CD4-positive, alpha-beta T cell treated with Interleukin-10 for 1 hour (primary cell): ENCODE results near the gene PRXL2A.
"Not testable (repeated sequence)": the region's sequence is repeated elsewhere in the genome, so short reads cannot be mapped to it uniquely, and the experiment has no call there.

ENCODE experiments used
- DNase-seq: peaks from one replicate; pipeline ENCODE4 v3.0.0-alpha.2; 2020

PRXL2A gene, protein sequence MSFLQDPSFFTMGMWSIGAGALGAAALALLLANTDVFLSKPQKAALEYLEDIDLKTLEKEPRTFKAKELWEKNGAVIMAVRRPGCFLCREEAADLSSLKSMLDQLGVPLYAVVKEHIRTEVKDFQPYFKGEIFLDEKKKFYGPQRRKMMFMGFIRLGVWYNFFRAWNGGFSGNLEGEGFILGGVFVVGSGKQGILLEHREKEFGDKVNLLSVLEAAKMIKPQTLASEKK

DNA sequence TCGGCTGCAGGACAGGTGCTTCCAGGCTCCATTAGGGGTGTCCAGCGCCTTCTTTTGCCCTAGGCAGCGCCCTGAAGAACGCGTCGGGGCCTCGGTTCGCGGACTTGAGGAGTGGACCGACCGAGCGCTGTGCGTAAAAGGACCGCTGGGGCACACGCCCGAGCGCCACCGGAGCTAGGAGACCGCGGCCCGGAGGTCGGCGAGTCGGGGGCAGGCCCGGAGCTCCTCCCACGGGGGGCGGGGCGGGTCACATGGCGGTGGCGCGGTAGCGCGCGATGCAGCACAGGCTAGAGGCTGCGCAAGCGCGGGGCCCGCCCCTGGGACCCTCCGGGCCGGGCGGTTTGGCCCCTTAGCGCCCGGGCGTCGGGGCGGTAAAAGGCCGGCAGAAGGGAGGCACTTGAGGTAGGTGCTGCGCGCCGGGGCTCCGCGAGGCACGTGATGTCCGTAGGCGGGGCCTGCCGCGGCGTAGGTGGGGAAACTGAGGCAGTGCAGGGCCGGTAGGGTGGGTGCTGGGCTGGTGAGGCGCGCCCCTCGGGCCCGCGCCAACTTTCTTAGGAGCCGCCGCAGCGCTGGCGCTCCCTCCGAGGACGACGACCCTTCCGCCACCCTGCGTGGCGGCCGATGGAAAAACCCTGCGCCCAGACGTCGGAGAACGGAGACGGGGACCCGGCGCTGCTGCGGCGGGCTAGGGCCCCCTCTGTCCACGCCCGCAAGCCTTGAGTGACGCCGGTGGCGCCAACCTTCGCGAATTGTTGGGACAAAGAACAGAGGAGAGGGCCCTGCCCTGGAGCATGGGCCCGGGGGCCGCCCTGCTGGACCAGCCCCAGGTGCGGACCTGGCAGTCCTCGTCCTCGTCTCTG, at the start of gene PRXL2A:
Gene PRXL2A (plus strand): TSS at position 310 of the 860 bp plus-strand sequence. CDS start 11,917 bp downstream, outside the sequence.
- peak; percentile 80 for DNase-seq

DNA sequence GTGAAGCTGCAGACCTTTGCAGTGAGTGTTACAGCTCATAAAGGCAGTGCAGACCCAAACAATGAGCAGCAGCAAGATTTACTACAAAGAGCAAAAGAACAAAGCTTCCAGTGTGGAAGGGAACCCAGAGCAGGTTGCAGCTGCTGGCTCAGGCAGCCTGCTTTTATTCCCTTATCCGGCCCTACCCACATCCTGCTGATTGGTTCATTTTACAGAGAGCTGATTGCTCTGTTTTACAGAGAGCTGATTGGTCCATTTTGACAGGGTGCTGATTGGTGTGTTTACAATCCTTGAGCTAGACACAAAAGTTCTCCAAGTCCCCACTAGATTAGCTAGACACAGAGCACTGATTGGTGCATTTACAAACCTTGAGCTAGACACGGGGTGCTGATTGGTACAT, 49.4 kb upstream of the PRXL2A start:
- not testable (repeated sequence) for DNase-seq

DNA sequence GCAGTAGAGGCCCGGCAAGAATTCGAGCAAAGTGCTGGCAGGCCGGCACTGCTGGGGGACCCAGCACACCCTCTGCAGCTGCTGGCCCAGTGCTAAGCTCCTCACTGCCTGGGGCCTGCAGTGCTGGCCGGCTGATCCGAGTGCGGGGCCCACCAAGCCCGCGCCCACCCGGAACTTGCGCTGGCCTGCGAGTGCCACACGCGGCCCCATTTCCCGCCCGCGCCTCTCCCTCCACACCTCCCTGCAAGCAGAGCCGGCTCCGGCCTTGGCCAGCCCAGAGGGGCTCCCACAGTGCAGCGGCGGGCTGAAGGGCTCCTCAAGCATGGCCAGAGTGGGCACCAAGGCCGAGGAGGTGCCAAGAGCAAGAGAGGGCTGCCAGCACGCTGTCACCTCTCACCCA, 48.7 kb upstream of the PRXL2A start:
- DNase-seq: no peak

DNA sequence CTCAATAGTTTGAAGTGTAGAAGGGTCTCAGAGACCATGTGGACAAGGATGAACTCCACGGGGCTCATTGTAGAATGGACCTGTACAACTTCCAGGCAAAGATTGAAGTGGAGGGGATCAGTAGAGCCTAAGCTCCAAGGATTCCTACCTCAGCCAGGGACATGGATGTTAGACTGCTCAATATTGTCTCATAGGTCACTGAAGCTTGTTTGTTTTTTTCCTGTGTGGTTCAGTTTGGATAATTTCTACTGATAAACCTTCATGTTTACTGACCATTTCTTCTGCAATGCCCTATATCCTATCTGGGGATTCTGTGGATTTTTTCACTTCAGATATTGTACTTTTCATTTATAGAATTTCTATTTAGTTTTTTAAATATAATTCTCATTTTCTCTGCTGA, 42.8 kb upstream of the PRXL2A start:
- DNase-seq: no peak

GRCh38 chr10:80371467-80371866, 36.9 kb upstream of the PRXL2A start:
- no peak for DNase-seq

GRCh38 chr10:80372675-80373074, 35.7 kb upstream of the PRXL2A start:
- DNase-seq: no peak

DNA sequence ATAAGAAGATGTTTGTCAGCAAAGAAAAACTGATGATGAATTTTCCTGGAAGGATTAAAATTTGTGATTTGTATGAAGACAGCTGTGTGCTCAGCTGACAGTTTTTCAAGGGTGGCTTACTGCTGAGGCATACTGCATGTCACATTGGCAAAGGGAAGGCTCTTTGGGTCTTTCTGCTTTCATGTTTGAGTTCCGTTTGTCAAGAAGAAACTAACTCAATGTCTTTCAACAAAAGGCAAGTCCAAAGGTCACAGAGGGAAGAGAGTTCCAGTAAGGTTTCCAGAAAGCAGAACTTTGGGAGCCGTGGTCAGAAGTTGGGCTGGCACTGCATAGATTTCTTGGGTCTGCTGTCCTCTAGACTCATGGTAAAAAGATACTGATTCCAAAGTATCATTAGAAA, 34.8 kb upstream of the PRXL2A start:
- no peak for DNase-seq

DNA sequence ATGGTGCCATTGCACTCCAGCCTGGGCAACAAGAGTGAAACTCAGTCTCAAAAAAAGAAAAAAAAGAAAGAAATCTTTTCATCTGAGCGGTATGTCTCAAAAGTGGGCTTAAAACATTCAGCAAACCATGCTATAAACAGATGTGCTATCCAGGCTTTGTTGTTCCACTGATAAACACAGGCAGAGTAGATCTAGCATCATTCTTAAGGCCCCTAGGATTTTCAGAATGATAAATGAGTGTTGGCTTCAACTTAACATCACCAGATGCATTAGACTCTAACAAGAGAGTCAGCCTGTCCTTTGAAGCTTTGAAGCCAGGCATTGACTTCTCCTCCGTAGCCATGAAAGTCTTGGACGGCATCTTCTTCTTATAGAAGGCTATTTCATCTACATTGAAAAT, 28.6 kb upstream of the PRXL2A start:
- DNase-seq: no peak

DNA sequence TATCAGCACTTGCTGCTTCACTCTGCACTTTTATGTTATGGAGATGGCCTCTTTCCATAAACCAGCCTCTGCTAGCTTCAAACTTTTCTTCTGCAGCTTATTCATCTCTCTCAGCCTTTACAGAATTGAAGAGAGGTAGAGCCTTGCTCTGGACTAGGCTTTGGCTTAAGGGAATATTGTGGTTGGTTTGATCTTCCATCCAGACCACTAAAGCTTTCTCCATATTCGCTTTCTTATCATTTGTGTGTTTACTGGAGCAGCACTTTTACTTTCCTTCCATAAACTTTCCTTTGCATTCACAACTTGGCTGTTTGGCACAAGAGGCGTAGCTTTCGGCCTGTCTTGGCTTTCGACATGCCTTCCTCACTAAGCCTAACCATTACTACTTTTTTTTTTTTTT, 28.2 kb upstream of the PRXL2A start:
- no peak for DNase-seq

DNA sequence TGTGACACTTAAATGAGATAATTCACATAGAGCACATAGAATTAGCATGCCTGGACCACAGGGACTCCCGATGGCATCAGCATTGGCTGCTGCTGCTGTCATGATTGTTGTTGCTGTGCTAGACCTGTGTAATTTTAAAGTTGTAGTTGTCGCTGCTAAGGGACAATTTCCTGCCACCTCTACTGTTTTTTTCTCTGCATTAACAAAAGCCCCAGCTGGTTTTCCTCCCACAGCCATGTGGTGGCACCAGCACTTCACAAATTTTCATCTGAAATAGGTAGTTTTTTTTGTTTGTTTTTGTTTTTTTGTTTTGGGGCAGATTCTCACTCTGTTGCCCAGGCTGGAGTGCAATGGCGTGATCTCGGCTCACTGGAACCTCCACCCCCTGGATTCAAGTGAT, 25.4 kb upstream of the PRXL2A start:
- peak; percentile 63 for DNase-seq

GRCh38 chr10:80390740-80391139, 17.6 kb upstream of the PRXL2A start:
- DNase-seq: no peak

GRCh38 chr10:80392250-80392649, 16.1 kb upstream of the PRXL2A start:
- no peak for DNase-seq

DNA sequence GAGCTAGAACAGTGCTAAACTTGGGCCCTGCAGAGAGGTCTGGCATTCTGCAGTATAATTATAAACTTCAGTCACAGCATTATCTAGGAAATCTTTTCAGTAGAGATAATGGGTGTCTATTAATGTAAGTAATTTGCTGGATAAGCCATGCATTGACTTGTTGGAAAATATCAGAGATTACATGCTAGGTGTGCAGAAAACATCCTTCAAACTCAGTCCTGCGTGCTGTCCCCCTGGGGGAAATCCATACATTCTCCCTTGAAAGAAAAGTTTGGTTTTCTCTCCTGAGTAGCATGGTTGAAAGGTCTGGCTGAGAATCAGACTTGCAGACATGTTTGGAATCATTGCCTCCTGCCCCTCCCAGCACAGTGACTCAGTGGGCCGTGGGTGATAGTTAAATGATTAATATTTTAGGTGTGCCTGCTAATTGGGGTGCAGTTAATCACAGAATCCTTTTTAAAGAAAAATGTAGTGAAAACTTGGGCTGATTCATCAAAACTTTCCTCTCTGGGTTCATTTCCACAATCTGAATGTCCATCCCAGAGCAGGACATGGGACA, 13.9 kb upstream of the PRXL2A start:
- no peak for DNase-seq

DNA sequence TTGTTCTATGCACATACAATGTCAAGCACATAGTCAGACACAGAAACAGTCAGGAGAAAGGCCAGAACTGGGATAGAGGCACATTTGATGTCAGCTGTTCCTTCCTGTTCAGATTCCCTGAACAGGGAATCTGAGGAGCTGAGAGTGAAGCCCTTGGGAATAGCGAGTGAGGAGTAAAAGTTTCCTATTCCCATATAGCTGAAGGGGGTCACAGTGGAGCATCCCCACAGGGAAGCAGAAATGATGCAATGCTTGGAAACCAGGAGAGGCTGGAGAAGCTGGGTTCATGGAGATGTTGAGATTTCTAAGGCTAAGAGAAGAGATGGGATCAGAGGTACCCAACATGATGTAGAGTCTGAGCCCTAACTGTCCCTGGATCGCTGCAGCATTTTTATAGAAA, 11.3 kb upstream of the PRXL2A start:
- no peak for DNase-seq

GRCh38 chr10:80400136-80400804, 8.1 kb upstream of the PRXL2A start:
- no peak for DNase-seq

DNA sequence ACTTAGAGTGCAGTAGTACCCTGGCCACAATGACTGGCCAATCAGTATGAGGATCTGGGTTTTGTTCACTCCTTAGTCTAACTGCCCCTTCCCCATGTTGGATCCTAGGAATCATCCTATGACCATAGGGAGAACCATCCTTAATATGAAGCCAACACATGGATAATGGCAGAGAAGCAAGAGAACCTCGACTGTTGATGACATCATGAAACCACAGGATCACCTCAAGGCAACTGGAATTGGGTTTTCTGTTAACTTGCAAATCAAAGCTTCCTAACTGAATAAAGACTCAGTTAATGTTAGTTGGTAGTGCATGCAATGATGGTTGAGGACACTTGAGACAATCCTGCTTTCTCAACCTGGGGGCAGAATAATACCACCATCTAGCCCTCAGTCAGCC, 3.3 kb upstream of the PRXL2A start:
- no peak for DNase-seq

- DNase-seq: no peak
Measured at GRCh38 chr10:80405626-80406025, 2.7 kb upstream of the PRXL2A start.

GRCh38 chr10:80406204-80406603, 2.1 kb upstream of the PRXL2A start:
- DNase-seq: no peak

- no peak for DNase-seq
Measured at GRCh38 chr10:80407812-80408241, 524 bp upstream of the PRXL2A start.

DNA sequence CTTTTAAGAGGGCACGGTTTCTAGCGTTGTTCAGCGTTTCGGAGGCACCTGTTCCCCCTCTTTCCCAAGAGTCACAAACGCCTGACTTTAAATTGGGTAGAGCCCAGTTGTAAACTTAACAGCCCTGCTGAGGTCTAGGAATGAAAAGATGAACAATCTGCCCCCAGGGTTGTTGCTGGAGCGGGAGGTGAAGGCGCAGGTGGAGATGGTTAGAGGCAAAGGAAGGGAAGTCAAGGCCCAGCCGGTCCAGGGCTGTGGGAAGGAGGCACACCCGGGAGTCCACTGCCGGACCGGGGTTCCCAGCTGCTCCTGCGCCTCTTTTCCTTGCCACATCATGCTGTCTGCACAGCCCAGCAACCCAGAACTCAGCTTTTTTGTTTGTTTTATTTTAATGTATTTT, 770 bp downstream of the PRXL2A start:
- no peak for DNase-seq

DNA sequence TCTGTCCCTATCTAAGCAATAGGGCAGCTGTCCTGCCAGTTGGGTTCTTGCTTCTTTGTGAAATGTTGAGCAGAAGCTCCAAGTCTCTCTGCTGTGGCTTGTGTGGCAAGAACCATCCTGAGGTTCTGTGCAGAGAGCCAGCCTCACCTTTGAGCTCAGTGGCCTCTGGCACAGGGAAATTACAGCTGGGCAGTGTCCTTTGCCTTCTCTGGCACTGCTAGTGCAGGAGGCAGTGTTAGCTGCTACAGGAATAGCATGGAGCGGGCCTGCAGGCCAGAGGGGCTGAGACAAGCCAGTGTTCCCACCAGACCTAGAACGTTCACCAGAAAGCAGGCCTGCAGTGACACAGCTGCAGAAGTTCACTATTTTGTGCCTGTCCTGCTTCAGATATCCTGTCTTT, 1.8 kb downstream of the PRXL2A start:
- DNase-seq: no peak

DNA sequence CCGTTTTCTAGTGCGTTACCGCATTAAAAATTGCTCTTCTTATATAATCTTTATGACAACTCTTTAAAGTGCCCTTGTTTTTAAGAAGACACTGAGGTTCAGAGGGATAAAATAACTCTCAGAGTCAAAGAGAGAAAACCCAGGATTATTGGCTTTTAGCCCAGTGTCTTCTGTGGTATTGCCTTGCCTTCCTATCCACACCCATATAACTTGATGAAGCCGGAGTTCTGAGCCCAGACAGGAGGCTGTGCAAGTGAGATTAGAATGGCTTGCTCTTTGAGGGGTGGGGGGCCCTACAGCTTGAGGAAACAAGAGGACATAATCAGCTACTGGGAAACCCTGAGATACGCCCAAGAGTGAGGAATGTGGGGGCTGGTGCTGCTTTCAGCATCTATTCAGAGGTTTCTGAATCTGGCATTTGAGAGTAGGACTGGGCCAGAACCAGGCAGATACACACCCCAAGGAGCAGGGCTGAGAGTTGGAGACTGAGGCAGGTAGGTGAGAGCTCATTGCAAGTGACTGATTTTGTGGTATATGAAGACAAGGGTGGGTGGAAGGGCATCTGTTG, 2.3 kb downstream of the PRXL2A start:
- DNase-seq: no peak

DNA sequence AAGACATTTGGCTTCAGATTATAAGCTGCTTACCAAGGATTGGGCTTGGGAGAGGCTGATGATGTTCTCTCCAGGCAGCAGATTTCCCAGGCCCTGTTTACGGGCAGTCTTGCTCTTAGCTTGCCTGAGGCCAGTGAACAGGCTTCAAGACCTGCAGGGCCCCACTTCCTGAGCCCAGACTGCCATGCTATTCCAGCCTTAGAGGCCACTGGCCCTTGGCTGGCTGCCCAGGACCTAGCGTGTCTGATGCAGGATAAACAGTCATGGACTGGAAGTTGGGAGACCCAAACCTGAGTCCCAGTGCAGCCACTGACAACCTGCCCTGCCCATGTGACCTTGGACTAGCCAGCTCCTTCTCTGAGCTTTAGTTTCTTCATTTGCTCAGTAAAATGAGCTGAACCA, 2.9 kb downstream of the PRXL2A start:
- DNase-seq: no peak
